Measurements from ENCODE around the gene ANKRD18A.

The ANKRD18A gene

DNA sequence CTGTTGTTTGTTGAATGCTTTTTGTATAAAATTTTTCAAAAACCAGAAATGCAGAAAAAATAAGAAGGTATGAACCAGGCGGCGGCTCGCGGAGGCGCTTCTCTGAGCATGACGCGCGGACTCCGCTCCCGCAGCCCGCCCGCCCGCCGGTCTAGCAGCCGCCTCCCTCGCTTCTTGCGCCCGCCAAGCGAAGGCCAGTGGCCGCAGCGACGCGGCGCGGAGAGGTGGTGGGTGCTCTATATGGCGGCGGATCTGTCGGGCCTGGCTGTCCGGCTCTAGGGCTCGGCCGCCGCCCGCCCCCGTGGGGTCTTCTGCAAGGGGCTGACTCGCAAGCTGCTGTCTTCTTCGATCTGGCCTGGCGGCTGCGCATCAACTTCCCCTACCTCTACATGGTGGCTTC lies 93.8 kb downstream of the ANKRD18A start:
- no peak for DNase-seq

DNA sequence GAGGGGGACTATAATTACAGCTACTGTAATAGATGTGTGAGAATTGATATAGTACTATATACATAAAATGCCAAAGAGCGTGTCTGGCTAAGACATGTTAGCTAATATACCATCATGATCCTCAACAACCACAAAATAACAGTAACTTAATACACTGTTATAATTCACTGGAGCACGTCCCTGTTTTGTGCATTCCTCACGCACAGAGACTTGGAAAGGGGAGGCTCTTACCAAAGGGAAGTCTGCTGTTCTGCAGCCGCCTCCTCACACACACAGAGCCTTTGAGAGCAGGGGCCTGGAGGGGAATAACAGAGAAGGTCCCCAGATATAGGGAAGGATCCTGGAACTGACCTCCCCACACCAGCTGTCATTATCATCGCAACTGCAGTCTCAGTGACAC lies 97.3 kb downstream of the ANKRD18A start:
- no peak for DNase-seq

DNA sequence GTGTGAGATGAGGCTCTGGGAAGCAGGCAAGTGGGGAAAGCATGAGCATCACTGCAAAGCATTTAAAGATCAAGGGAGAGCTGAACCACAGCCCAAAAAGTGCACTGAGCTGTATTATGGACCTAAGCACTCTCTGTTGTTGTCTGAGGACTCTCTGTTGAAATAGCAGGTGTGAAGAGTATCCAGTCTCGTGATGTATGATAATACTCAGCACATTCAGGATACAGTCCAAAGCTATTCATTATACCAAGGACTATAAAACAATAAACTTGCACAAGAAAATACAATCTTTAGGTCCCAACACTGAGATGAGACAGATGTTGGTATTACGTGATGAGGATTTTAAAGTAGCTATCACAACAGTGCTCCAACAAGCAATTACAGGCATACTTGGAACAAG lies 98.6 kb downstream of the ANKRD18A start:
- no peak for DNase-seq
